H1 (cell line): ENCODE measurements around the gene MBOAT1.

ENCODE experiments used
- CBX5 ChIP-seq: fragments of 300-800, 300-1000 bp; sonication (generic); IDR thresholded peaks from 2 replicates; pipeline ENCODE4 v1.7.1; 2016; ENCODE audit warnings: antibody characterized with exemption, low read length, low read depth
- CTCF ChIP-seq, 3 experiments: IDR thresholded peaks; 1 replicate in 2 of 3; 2 replicates in 1 of 3; pipeline versions ENCODE4 v1.5.1 to v1.6.1; 2011; ENCODE audit warnings: low read length in 3 of 3, mild to moderate bottlenecking in 3 of 3, inconsistent platforms in 2 of 3, low read depth in 1 of 3, moderate library complexity in 1 of 3; ENCODE audit not compliant: insufficient read depth in 1 of 3; ENCODE audit errors: control extremely low read depth in 1 of 3
- EP300 ChIP-seq, 2 experiments: IDR thresholded peaks; 1 replicate in 1 of 2; 2 replicates in 1 of 2; pipeline ENCODE4 v1.6.1; 2011 to 2012; ENCODE audit warnings: low read depth in 2 of 2, low read length in 2 of 2, mild to moderate bottlenecking in 2 of 2, borderline replicate concordance in 1 of 2, inconsistent platforms in 1 of 2, moderate library complexity in 1 of 2
- FOSL1 ChIP-seq: IDR thresholded peaks from 2 replicates; pipeline ENCODE4 v1.6.1; 2011; ENCODE audit warnings: mild to moderate bottlenecking, low read depth, low read length, moderate library complexity; ENCODE audit not compliant: insufficient read depth
- MAFK ChIP-seq: IDR thresholded peaks from 2 replicates; pipeline ENCODE4 v1.6.1; 2012; ENCODE audit warnings: low read depth, mild to moderate bottlenecking, improper control_type of control experiment, low read length
- SIRT6 ChIP-seq: IDR thresholded peaks from one replicate; pipeline ENCODE4 v1.7.1; 2012; ENCODE audit warnings: low read length, inconsistent platforms
- YY1 ChIP-seq: IDR thresholded peaks from 2 replicates; pipeline ENCODE4 v1.6.1; 2011; ENCODE audit warnings: low read depth, mild to moderate bottlenecking, low read length

GRCh38 chr6:20235041-20235440 lies 22.8 kb upstream of the MBOAT1 start:
- TF ChIP-seq SIRT6 (no peak), FOSL1 (no peak), CTCF (IDR thresholded peaks at IDR 0.05; ENCODE audit: control extremely low read depth in 1 of 3, insufficient read depth in 1 of 3, low read depth in 1 of 3, low read length in 3 of 3) (no peak), EP300 (IDR thresholded peaks at IDR 0.05; ENCODE audit: borderline replicate concordance in 1 of 2, low read depth in 2 of 2, low read length in 2 of 2) (no peak), CBX5 (no peak), MAFK (no peak), YY1 (no peak)
